CD4-positive, alpha-beta T cell (primary cell): ENCODE data around the gene LRRC1. TPM values are rescaled to one million over a fixed set of nuclear protein-coding genes. Genes with fewer than 3 reads are reported as not detected.

Experiments used
- ATAC-seq: fragments of 200-7000 bp; cut with Tn5 transposase; one replicate; pipeline ENCODE4 v1.10.0; 2022; ENCODE audit warnings: mild to moderate bottlenecking; ENCODE audit not compliant: poor library complexity
- CTCF ChIA-PET: fragments of 350-600 bp; sonication (Branson Sonifier 250); formaldehyde crosslinking; loops from one replicate; lab custom pipeline; 2021; ENCODE audit warnings: antibody characterized with exemption, inconsistent platforms; lab: Charles Lee
- POLR2A ChIA-PET: fragments of 350-600 bp; sonication (Branson Sonifier 250); formaldehyde crosslinking; loops from one replicate; lab custom pipeline; 2021; ENCODE audit warnings: antibody characterized with exemption, inconsistent platforms; lab: Charles Lee
- DNase-seq, 14 experiments: peaks; one replicate each; pipeline ENCODE4 v3.0.0-alpha.2; 2013 to 2020; ENCODE audit warnings: mixed read lengths in 2 of 14
- H3K27ac ChIP-seq, 2 donors: one replicate each; pipeline versions ENCODE4 v1.5.1 to v1.7.0; 2013; ENCODE audit warnings: low read length in 2 of 2, low read depth in 1 of 2, mild to moderate bottlenecking in 1 of 2
- H3K27me3 ChIP-seq, 2 experiments: 1 replicate in 1 of 2; 2 replicates in 1 of 2; pipeline versions ENCODE4 v1.6.1 to v1.7.0; 2013; ENCODE audit warnings: low read length in 2 of 2, control low read depth in 1 of 2, mild to moderate bottlenecking in 1 of 2, moderate library complexity in 1 of 2; ENCODE audit not compliant: insufficient read depth in 2 of 2, control insufficient read depth in 1 of 2
- H3K36me3 ChIP-seq: one replicate; pipeline ENCODE4 v1.6.1; 2013; ENCODE audit warnings: low read length, control low read depth; ENCODE audit not compliant: insufficient read depth
- H3K4me1 ChIP-seq: one replicate; pipeline ENCODE4 v1.6.1; 2013; ENCODE audit warnings: low read length, control low read depth; ENCODE audit not compliant: insufficient read depth
- H3K4me3 ChIP-seq: one replicate; pipeline ENCODE4 v1.5.1; 2013; ENCODE audit warnings: mild to moderate bottlenecking, low read length, moderate library complexity
- H3K9me3 ChIP-seq, 2 experiments: 1 replicate in 1 of 2; 2 replicates in 1 of 2; pipeline versions ENCODE4 v1.6.1 to v1.7.0; 2013; ENCODE audit warnings: low read length in 2 of 2, mild to moderate bottlenecking in 2 of 2, control low read depth in 1 of 2, moderate library complexity in 1 of 2; ENCODE audit not compliant: control insufficient read depth in 1 of 2, insufficient read depth in 1 of 2
- H3K27ac Mint-ChIP-seq: one replicate; pipeline ENCODE4 v1.8.0; 2020; ENCODE audit warnings: mixed read lengths
- H3K27me3 Mint-ChIP-seq: one replicate; pipeline ENCODE4 v1.8.0; 2021; ENCODE audit warnings: mixed read lengths
- H3K36me3 Mint-ChIP-seq: one replicate; pipeline ENCODE4 v1.8.0; 2021; ENCODE audit warnings: low read depth, mixed read lengths
- H3K4me1 Mint-ChIP-seq: one replicate; pipeline ENCODE4 v1.8.0; 2021; ENCODE audit warnings: low read depth, mixed read lengths
- H3K4me3 Mint-ChIP-seq: one replicate; pipeline ENCODE4 v1.8.0; 2020; ENCODE audit warnings: mild to moderate bottlenecking, mixed read lengths
- H3K9me3 Mint-ChIP-seq: one replicate; pipeline ENCODE4 v1.8.0; 2020; ENCODE audit warnings: mixed read lengths
- intact Hi-C, 2 experiments: fragments of 100-400 bp; cut with DNase I in 1 of 2; cut with micrococcal nuclease in 1 of 2; formaldehyde crosslinking; loops; one replicate each; pipeline versions ENCODE4 v1.15.1 to v1.9.0; 2023 to 2025; cut with DNase I, micrococcal nuclease
- total RNA-seq, 174 experiments: library from RNA in 2 of 174; stranded (reverse) in 2 of 174; gene quantifications; one replicate each; pipeline ENCODE4 v1.2.3 and lab custom pipeline; 2021 to 2026
- TF ChIP-seq, protein P1 (sequence below): fragments of 200-600 bp; IDR thresholded peaks from one replicate; pipeline ENCODE4 v1.8.0; 2022; ENCODE audit warnings: antibody characterized with exemption, mild to moderate bottlenecking

The LRRC1 gene
- total RNA-seq, 2 experiments from 2014 or later = 0.78 to 1.1 TPM

DNA sequence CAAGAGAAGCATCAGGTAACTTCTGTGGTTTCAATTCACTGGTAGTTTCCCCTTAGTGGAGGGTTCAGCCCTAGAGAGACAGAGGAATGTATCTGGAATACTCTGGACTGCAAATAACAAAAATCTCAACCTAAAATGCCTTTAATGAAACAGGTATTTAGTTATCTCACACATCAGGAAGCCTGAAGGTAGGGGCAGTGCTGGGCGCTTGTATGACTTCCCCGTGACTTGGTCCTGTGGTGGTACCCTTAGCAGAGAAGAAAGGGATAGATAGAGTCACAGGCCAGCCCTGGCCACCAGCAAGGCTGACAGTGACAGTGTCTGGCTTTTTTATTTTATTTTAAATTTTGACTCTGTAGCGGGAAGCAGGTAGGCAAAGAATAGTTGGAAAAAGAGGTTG lies 14.9 kb downstream of the LRRC1 start:
- Mint-ChIP-seq H3K4me1 (no peaks in the 10 kb centered on the region), H3K27ac (no peak overlapping the region), H3K4me3 (no peak overlapping the region), H3K27me3 (no peaks in the 10 kb centered on the region), H3K36me3 (no peaks in the 10 kb centered on the region), H3K9me3 (no peaks in the 10 kb centered on the region)
- no peaks in the 10 kb centered on the region for H3K36me3 ChIP-seq
- ATAC-seq (no peak), DNase-seq (no peak)
- intact Hi-C loops = no loop called here
- H3K27ac ChIP-seq = no peak overlapping the region
- ChIA-PET POLR2A (no interaction called here), CTCF (no interaction called here)
- TF ChIP-seq, protein P1, sequence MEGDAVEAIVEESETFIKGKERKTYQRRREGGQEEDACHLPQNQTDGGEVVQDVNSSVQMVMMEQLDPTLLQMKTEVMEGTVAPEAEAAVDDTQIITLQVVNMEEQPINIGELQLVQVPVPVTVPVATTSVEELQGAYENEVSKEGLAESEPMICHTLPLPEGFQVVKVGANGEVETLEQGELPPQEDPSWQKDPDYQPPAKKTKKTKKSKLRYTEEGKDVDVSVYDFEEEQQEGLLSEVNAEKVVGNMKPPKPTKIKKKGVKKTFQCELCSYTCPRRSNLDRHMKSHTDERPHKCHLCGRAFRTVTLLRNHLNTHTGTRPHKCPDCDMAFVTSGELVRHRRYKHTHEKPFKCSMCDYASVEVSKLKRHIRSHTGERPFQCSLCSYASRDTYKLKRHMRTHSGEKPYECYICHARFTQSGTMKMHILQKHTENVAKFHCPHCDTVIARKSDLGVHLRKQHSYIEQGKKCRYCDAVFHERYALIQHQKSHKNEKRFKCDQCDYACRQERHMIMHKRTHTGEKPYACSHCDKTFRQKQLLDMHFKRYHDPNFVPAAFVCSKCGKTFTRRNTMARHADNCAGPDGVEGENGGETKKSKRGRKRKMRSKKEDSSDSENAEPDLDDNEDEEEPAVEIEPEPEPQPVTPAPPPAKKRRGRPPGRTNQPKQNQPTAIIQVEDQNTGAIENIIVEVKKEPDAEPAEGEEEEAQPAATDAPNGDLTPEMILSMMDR = no peak
- no peak overlapping the region for H3K4me3 ChIP-seq
- H3K4me1 ChIP-seq = no peaks in the 10 kb centered on the region
- H3K27me3 ChIP-seq = no peaks in the 10 kb centered on the region
- H3K9me3 ChIP-seq = no peaks in the 10 kb centered on the region

- ChIA-PET POLR2A (no interaction called here), CTCF (no interaction called here)
- DNase-seq (no peak), ATAC-seq (no peak)
- no peaks in the 10 kb centered on the region for H3K36me3 Mint-ChIP-seq
- Histone ChIP-seq H3K4me3 (no peak overlapping the region), H3K36me3 (no peaks in the 10 kb centered on the region), H3K27ac (no peak overlapping the region), H3K4me1 (no peaks in the 10 kb centered on the region), H3K27me3 (no peaks in the 10 kb centered on the region), H3K9me3 (no peaks in the 10 kb centered on the region)
- H3K27ac Mint-ChIP-seq = no peak overlapping the region
- H3K4me1 Mint-ChIP-seq = no peaks in the 10 kb centered on the region
- no peaks in the 10 kb centered on the region for H3K9me3 Mint-ChIP-seq
- intact Hi-C loops = no loop called here
- TF ChIP-seq, protein P1 = no peak
- H3K4me3 Mint-ChIP-seq = no peak overlapping the region
- no peaks in the 10 kb centered on the region for H3K27me3 Mint-ChIP-seq
Observed at GRCh38 chr6:53811082-53811481, 16.3 kb downstream of the LRRC1 start.

DNA sequence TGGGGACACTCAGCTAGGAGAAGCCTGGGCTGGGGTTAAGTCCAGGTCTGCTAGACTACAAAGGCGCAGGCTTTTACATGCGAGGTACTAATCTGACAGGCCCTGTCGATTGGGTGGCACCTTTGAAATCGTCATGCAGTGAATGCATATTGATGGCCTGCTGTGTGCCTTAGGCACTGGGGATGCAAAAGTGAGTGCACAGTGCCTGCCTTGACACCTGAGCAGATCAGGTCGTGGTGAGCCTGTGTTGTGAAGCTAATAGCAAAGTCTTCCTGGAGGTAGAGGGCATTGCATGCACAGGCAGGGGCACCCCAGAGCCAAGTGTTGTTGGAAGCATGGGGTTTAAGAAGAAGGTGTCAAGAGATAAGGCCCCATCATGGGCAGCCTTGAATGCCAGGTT lies 16.9 kb downstream of the LRRC1 start:
- no peak overlapping the region for H3K4me3 Mint-ChIP-seq
- Histone ChIP-seq H3K27me3 (no peaks in the 10 kb centered on the region), H3K9me3 (no peaks in the 10 kb centered on the region), H3K27ac (no peak overlapping the region), H3K4me3 (no peak overlapping the region), H3K36me3 (no peaks in the 10 kb centered on the region), H3K4me1 (no peaks in the 10 kb centered on the region)
- ATAC-seq = no peak
- H3K27me3 Mint-ChIP-seq = no peaks in the 10 kb centered on the region
- CTCF ChIA-PET = no interaction called here
- no peak overlapping the region for H3K27ac Mint-ChIP-seq
- TF ChIP-seq, protein P1 = no peak
- DNase-seq = no peak
- POLR2A ChIA-PET = no interaction called here
- H3K36me3 Mint-ChIP-seq = no peaks in the 10 kb centered on the region
- H3K9me3 Mint-ChIP-seq = no peaks in the 10 kb centered on the region
- H3K4me1 Mint-ChIP-seq = no peaks in the 10 kb centered on the region
- intact Hi-C loops = no loop called here
